ENCODE results near the gene ZNF174. TPM values are rescaled to one million over a fixed set of nuclear protein-coding genes. Genes with fewer than 3 reads are reported as not detected.

Gene ZNF174
- total and polyA plus RNA-seq, 2 of the 8 experiments (the other 6 are each of a cell fraction or from before 2014, with no cell fraction given) = 9.1 to 12.7 TPM

DNA sequence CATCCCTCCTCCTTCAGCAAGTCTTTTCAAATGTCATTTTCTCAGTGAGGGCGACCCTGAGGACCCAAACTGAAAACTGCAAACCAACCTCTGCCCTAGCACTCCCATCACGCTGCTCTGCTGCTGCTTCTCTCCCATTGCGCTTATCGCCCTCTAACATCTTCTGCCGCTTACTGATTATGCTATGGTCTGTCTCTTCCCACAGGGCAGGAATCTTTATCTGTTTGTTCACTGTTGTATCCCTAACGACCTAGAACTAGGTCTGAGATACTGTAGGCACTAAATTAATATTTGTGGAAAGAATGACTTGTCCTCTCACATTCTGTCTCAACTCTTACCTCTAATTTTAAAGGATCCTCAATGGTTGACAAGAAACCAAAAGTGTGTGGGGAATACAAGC lies 12.7 kb upstream of the ZNF174 start:
- Histone ChIP-seq H3K56ac (replicated peaks; ENCODE audit: insufficient read length, low read depth, low read length) (no peak overlapping the region), H4K91ac (replicated peaks; ENCODE audit: insufficient read length, low read length) (no peak overlapping the region), H3K27me3 (replicated peaks in 1 of 4; ENCODE audit: control insufficient read depth in 3 of 4, extremely low read depth in 1 of 4, insufficient read depth in 3 of 4, low read length in 3 of 4) (no peaks in the 10 kb centered on the region), H3K79me2 (ENCODE audit: control insufficient read depth in 1 of 2, insufficient read depth in 2 of 2, low read length in 2 of 2) (no peaks in the 10 kb centered on the region; a peak in 1 of 4 replicates), H4K5ac (ENCODE audit: insufficient read length, low read depth, low read length) (no peak overlapping the region), H3K9ac (replicated peaks in 1 of 4; ENCODE audit: extremely low read depth in 1 of 4, low read depth in 3 of 4, low read length in 3 of 4) (no peak overlapping the region), H4K8ac (ENCODE audit: extremely low read depth, insufficient read depth, low read length) (no peak overlapping the region), H2BK5ac (ENCODE audit: low read depth, low read length) (no peak overlapping the region), H3K36me3 (ENCODE audit: control insufficient read depth in 2 of 4, insufficient read depth in 4 of 4, low read length in 3 of 4) (peaks cover 14 to 70% (median 44%) of the 10 kb centered on the region in 4 experiments), H3K23me2 (ENCODE audit: low read depth, low read length) (no peaks in the 10 kb centered on the region), H3K9me3 (ENCODE audit: insufficient read depth in 2 of 2, low read depth in 1 of 2, low read length in 1 of 2) (peaks cover 25 to 32% of the 10 kb centered on the region in 2 experiments), H3K18ac (ENCODE audit: extremely low read depth, low read length) (no peak overlapping the region), H2AFZ (ENCODE audit: low read length) (no peak overlapping the region), H3K4me1 (replicated peaks in 1 of 4; ENCODE audit: control insufficient read depth in 3 of 4, insufficient read depth in 4 of 4, low read length in 3 of 4) (no peaks in the 10 kb centered on the region), H2BK120ac (replicated peaks; ENCODE audit: low read depth, low read length) (no peak overlapping the region), H3K79me1 (ENCODE audit: low read depth, low read length) (no peaks in the 10 kb centered on the region), H2BK12ac (ENCODE audit: low read depth, low read length) (no peak overlapping the region), H3K4me2 (ENCODE audit: insufficient read depth in 1 of 2, low read depth in 2 of 2, low read length in 2 of 2) (no peak overlapping the region), H2BK15ac (ENCODE audit: low read length) (no peak overlapping the region), H3K4me3 (ENCODE audit: extremely low read depth in 1 of 4, insufficient read depth in 2 of 4, low read depth in 3 of 4, low read length in 4 of 4) (no peak overlapping the region), H3K4ac (replicated peaks; ENCODE audit: insufficient read length, low read depth, low read length) (no peak overlapping the region), H3K23ac (ENCODE audit: insufficient read length) (no peak overlapping the region), H3K27ac (ENCODE audit: low read depth, low read length) (no peak overlapping the region), H2BK20ac (ENCODE audit: low read length) (no peak overlapping the region), H3K14ac (ENCODE audit: insufficient read length) (no peak overlapping the region), H2AK5ac (ENCODE audit: low read depth, low read length) (no peak overlapping the region), H4K20me1 (replicated peaks in 1 of 2; ENCODE audit: control insufficient read depth in 1 of 2, insufficient read depth in 2 of 2, low read length in 2 of 2) (no peaks in the 10 kb centered on the region)
- TF ChIP-seq EZH2 (IDR thresholded peaks at IDR 0.05; ENCODE audit: low read depth, low read length, severe bottlenecking) = no peak
- TF ChIP-seq BRCA1 (IDR thresholded peaks at IDR 0.05; ENCODE audit: low read depth, low read length) = no peak
- no peak for TF ChIP-seq SAP30 (IDR thresholded peaks at IDR 0.05; ENCODE audit: insufficient read depth, insufficient replicate concordance, low read length)
- FAIRE-seq (no peak), DNase-seq (ENCODE audit: low read depth in 1 of 2, low spot score in 2 of 2) (no peak)
- ChIA-PET POLR2A (ENCODE audit: partially characterized antibody) (no interaction called here), CTCF (ENCODE audit: partially characterized antibody) (no interaction called here)
- WGBS, 2 experiments (ENCODE audit: extremely low coverage in 1 of 2, insufficient coverage in 1 of 2, insufficient read length in 1 of 2, insufficient replicate concordance in 2 of 2, low coverage in 1 of 2, low lambda C conversion rate in 2 of 2, missing lambda C conversion rate in 1 of 2) = 91% methylated on average over 6 of the region's 6 CpGs; no CpG with 5 or more reads in 1 of the 2 experiments

All from H1 (cell line).